MM.1S (cell line): ENCODE results near the gene KRT73.

Experiments used
- EZH2 ChIP-seq: fragments of 300-600 bp; sonication (generic); optimal IDR thresholded peaks from 2 replicates; pipeline ENCODE3; 2017; ENCODE audit warnings: low read depth, mild to moderate bottlenecking, antibody characterized with exemption, low read length, mixed read lengths
- TF ChIP-seq, protein P1 (sequence below): fragments of 300-600 bp; sonication (generic); IDR thresholded peaks from 2 replicates; pipeline ENCODE4 v1.5.1; 2016; ENCODE audit warnings: antibody characterized with exemption, low read length, mixed read lengths

DNA sequence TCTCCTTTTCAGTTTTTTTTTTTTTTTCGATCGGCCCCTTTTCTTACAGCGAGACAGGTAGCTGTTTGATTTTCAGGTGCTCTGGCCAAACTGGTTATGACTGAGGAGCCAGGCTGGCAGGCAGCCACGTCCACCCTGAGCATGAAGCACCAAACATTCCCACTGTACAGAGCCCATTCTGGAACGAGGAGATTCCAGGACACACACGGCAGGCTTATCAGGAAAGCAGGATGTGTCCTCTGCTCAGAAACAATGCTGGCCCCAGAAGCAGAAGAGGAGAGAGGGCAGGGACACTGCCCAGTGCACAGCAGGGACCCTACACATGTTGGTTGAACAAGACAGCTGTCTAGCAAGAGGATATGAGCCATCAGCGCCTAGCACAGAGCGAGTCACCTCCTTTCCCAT lies 37.4 kb upstream of the KRT73 start:
- TF ChIP-seq, protein P1, sequence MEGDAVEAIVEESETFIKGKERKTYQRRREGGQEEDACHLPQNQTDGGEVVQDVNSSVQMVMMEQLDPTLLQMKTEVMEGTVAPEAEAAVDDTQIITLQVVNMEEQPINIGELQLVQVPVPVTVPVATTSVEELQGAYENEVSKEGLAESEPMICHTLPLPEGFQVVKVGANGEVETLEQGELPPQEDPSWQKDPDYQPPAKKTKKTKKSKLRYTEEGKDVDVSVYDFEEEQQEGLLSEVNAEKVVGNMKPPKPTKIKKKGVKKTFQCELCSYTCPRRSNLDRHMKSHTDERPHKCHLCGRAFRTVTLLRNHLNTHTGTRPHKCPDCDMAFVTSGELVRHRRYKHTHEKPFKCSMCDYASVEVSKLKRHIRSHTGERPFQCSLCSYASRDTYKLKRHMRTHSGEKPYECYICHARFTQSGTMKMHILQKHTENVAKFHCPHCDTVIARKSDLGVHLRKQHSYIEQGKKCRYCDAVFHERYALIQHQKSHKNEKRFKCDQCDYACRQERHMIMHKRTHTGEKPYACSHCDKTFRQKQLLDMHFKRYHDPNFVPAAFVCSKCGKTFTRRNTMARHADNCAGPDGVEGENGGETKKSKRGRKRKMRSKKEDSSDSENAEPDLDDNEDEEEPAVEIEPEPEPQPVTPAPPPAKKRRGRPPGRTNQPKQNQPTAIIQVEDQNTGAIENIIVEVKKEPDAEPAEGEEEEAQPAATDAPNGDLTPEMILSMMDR = no peak
- TF ChIP-seq EZH2 = no peak
